Activated T-helper 2 cell treated with anti-CD3 and anti-CD28 coated beads, Interferon-gamma antibody, Interleukin-2, Interleukin-4, amounts not matched to agents 10 μg/mL and 5 μg/mL and 100 μg/mL, durations not matched to agents 14 hours and 24 hours and 36 hours (primary cell): Measurements from ENCODE around the gene NRIP2. TPM values are rescaled to one million over a fixed set of nuclear protein-coding genes. Genes with fewer than 3 reads are reported as not detected.

Experiments used
- DNase-seq: peaks from one replicate; pipeline ENCODE4 v3.0.0; 2021; ENCODE audit warnings: low spot score
- H3K27ac Mint-ChIP-seq: one replicate; pipeline ENCODE4 v1.8.0; 2021; ENCODE audit warnings: mixed read lengths
- H3K27me3 Mint-ChIP-seq: one replicate; pipeline ENCODE4 v1.8.0; 2021; ENCODE audit warnings: low read depth, mixed read lengths
- H3K36me3 Mint-ChIP-seq: one replicate; pipeline ENCODE4 v1.8.0; 2021; ENCODE audit warnings: low read depth, mixed read lengths
- H3K4me1 Mint-ChIP-seq: one replicate; pipeline ENCODE4 v1.8.0; 2021; ENCODE audit warnings: low read depth, mixed read lengths
- H3K4me3 Mint-ChIP-seq: one replicate; pipeline ENCODE4 v1.8.0; 2021; ENCODE audit warnings: low read depth, mild to moderate bottlenecking, moderate library complexity, mixed read lengths
- H3K9me3 Mint-ChIP-seq: one replicate; pipeline ENCODE4 v1.8.0; 2021; ENCODE audit warnings: mixed read lengths
- intact Hi-C: fragments of 100-400 bp; cut with micrococcal nuclease; formaldehyde crosslinking; loops from one replicate; pipeline ENCODE4 v1.15.1; 2023
- total RNA-seq: library from RNA; stranded (reverse); gene quantifications from 2 replicates; pipeline ENCODE4 v1.2.3, GENCODE V29; 2022

Gene NRIP2
- total RNA-seq, 1 donor from 2014 or later, result not detected

GRCh38 chr12:2858334-2858733 lies 23.5 kb upstream of the NRIP2 start:
- intact Hi-C loops, result no loop called here
- Mint-ChIP-seq H3K36me3 (peaks cover 45% of the 10 kb centered on the region), H3K4me3 (no peak overlapping the region), H3K27me3 (no peaks in the 10 kb centered on the region), H3K4me1 (peaks cover 1% of the 10 kb centered on the region), H3K9me3 (no peaks in the 10 kb centered on the region), H3K27ac (no peak overlapping the region)
- DNase-seq, result no peak

- Mint-ChIP-seq H3K9me3 (no peaks in the 10 kb centered on the region), H3K27me3 (no peaks in the 10 kb centered on the region), H3K27ac (no peak overlapping the region), H3K36me3 (peaks cover 38% of the 10 kb centered on the region), H3K4me3 (no peak overlapping the region), H3K4me1 (peaks cover 1% of the 10 kb centered on the region)
- no peak for DNase-seq
- intact Hi-C loops, result no loop called here
Measured at GRCh38 chr12:2857576-2857975, 22.7 kb upstream of the NRIP2 start.

GRCh38 chr12:2857021-2857431 lies 22.2 kb upstream of the NRIP2 start, which contains the start of gene TEX52:
TSS of gene TEX52 (minus strand) at chr12:2857039. CDS start at chr12:2857026, 13 bp downstream.
- Mint-ChIP-seq H3K4me3 (no peak within 1 kb of the TSS), H3K36me3 (peaks cover 35% of the 10 kb centered on the region), H3K27ac (peak within 1 kb of the TSS; percentile 33), H3K27me3 (no peaks in the 10 kb centered on the region), H3K4me1 (peaks cover 1% of the 10 kb centered on the region), H3K9me3 (no peaks in the 10 kb centered on the region)
- intact Hi-C loops, result no loop called here
- no peak for DNase-seq

- DNase-seq, result no peak
- Mint-ChIP-seq H3K4me3 (no peak overlapping the region), H3K36me3 (peaks cover 27% of the 10 kb centered on the region), H3K4me1 (peaks cover 1% of the 10 kb centered on the region), H3K27ac (no peak overlapping the region), H3K9me3 (no peaks in the 10 kb centered on the region), H3K27me3 (no peaks in the 10 kb centered on the region)
- intact Hi-C loops, result no loop called here
Measured at GRCh38 chr12:2856051-2856450, 21.2 kb upstream of the NRIP2 start.

- Mint-ChIP-seq H3K9me3 (no peaks in the 10 kb centered on the region), H3K27ac (no peak overlapping the region), H3K27me3 (no peaks in the 10 kb centered on the region), H3K36me3 (peaks cover 25% of the 10 kb centered on the region), H3K4me3 (no peak overlapping the region), H3K4me1 (peaks cover 1% of the 10 kb centered on the region)
- intact Hi-C loops, result no loop called here
- no peak for DNase-seq
Measured at GRCh38 chr12:2855546-2855945, 20.7 kb upstream of the NRIP2 start.

GRCh38 chr12:2854669-2855453 lies 20.0 kb upstream of the NRIP2 start:
- no peak overlapping the region for H3K27ac Mint-ChIP-seq
- peaks cover 1% of the 10 kb centered on the region for H3K4me1 Mint-ChIP-seq
- no peak for DNase-seq
- no peak overlapping the region for H3K4me3 Mint-ChIP-seq
- no peaks in the 10 kb centered on the region for H3K9me3 Mint-ChIP-seq
- H3K27me3 Mint-ChIP-seq, result no peaks in the 10 kb centered on the region
- intact Hi-C loops, result no loop called here
- H3K36me3 Mint-ChIP-seq, result peaks cover 19% of the 10 kb centered on the region

- H3K4me1 Mint-ChIP-seq, result peaks cover 1% of the 10 kb centered on the region
- H3K36me3 Mint-ChIP-seq, result peaks cover 10% of the 10 kb centered on the region
- H3K9me3 Mint-ChIP-seq, result no peaks in the 10 kb centered on the region
- H3K27me3 Mint-ChIP-seq, result no peaks in the 10 kb centered on the region
- no peak overlapping the region for H3K27ac Mint-ChIP-seq
- no peak overlapping the region for H3K4me3 Mint-ChIP-seq
- no peak for DNase-seq
- intact Hi-C loops, result loop anchor here (1.0 kb wide), 1 partner anchor 91 kb away; no protein-coding TSS in a partner anchor
Measured at GRCh38 chr12:2853626-2854025, 18.8 kb upstream of the NRIP2 start.

GRCh38 chr12:2851931-2852330 lies 17.1 kb upstream of the NRIP2 start:
- no peak overlapping the region for H3K4me3 Mint-ChIP-seq
- intact Hi-C loops, result no loop called here

GRCh38 chr12:2845280-2845679 lies 10.4 kb upstream of the NRIP2 start:
- H3K4me3 Mint-ChIP-seq, result no peak overlapping the region

More at GRCh38 chr12:2851931-2852330, 17.1 kb upstream of the NRIP2 start:
- no peak for DNase-seq
- H3K9me3 Mint-ChIP-seq, result no peaks in the 10 kb centered on the region
- no peaks in the 10 kb centered on the region for H3K27me3 Mint-ChIP-seq
- peaks cover 3% of the 10 kb centered on the region for H3K36me3 Mint-ChIP-seq
- H3K4me1 Mint-ChIP-seq, result peaks cover 1% of the 10 kb centered on the region
- no peak overlapping the region for H3K27ac Mint-ChIP-seq

GRCh38 chr12:2844786-2845185 lies 10.0 kb upstream of the NRIP2 start:
- Mint-ChIP-seq H3K36me3 (peaks cover 4% of the 10 kb centered on the region), H3K4me3 (no peak overlapping the region), H3K4me1 (no peaks in the 10 kb centered on the region), H3K27me3 (no peaks in the 10 kb centered on the region), H3K27ac (no peak overlapping the region), H3K9me3 (no peaks in the 10 kb centered on the region)
- intact Hi-C loops, result no loop called here
- DNase-seq, result no peak

More at GRCh38 chr12:2845280-2845679, 10.4 kb upstream of the NRIP2 start:
- intact Hi-C loops, result no loop called here
- Mint-ChIP-seq H3K4me1 (no peaks in the 10 kb centered on the region), H3K27ac (no peak overlapping the region), H3K27me3 (no peaks in the 10 kb centered on the region), H3K9me3 (no peaks in the 10 kb centered on the region), H3K36me3 (peaks cover 3% of the 10 kb centered on the region)
- no peak for DNase-seq

GRCh38 chr12:2842948-2843347 lies 8.1 kb upstream of the NRIP2 start:
- DNase-seq, result no peak
- Mint-ChIP-seq H3K27me3 (no peaks in the 10 kb centered on the region), H3K4me1 (peaks cover 2% of the 10 kb centered on the region), H3K4me3 (no peak overlapping the region), H3K27ac (no peak overlapping the region), H3K36me3 (peaks cover 11% of the 10 kb centered on the region), H3K9me3 (no peaks in the 10 kb centered on the region)
- intact Hi-C loops, result no loop called here

GRCh38 chr12:2841056-2841650 lies 6.3 kb upstream of the NRIP2 start:
- Mint-ChIP-seq H3K4me3 (no peak overlapping the region), H3K36me3 (peaks cover 14% of the 10 kb centered on the region), H3K27ac (no peak overlapping the region), H3K9me3 (no peaks in the 10 kb centered on the region), H3K27me3 (no peaks in the 10 kb centered on the region), H3K4me1 (peaks cover 2% of the 10 kb centered on the region)
- intact Hi-C loops, result no loop called here
- no peak for DNase-seq

- H3K4me1 Mint-ChIP-seq, result peaks cover 2% of the 10 kb centered on the region
- H3K9me3 Mint-ChIP-seq, result no peaks in the 10 kb centered on the region
- intact Hi-C loops, result no loop called here
- H3K27me3 Mint-ChIP-seq, result no peaks in the 10 kb centered on the region
- peaks cover 21% of the 10 kb centered on the region for H3K36me3 Mint-ChIP-seq
- no peak overlapping the region for H3K4me3 Mint-ChIP-seq
- no peak overlapping the region for H3K27ac Mint-ChIP-seq
- no peak for DNase-seq
Measured at GRCh38 chr12:2836574-2836973, 1.7 kb upstream of the NRIP2 start.
